Lung (tissue), 12 donors: Measurements from ENCODE around the gene TLE7. TPM values are rescaled to one million over a fixed set of nuclear protein-coding genes. Genes with fewer than 3 reads are reported as not detected.

Experiments
- ATAC-seq: fragments of 200-7000 bp; cut with Tn5 transposase; one replicate; pipeline ENCODE4 v1.9.1; 2020; ENCODE audit warnings: moderate number of reproducible peaks; ENCODE audit not compliant: insufficient read depth, low FRiP score
- DNase-seq, 3 donors: peaks; one replicate each; pipeline ENCODE4 v3.0.0-alpha.2; 2013 to 2017
- H3K27ac ChIP-seq, 2 donors: one replicate each; pipeline ENCODE4 v1.5.1; 2013; ENCODE audit warnings: mild to moderate bottlenecking in 2 of 2, moderate library complexity in 2 of 2, control low read depth in 1 of 2, inconsistent platforms in 1 of 2, low read depth in 1 of 2, low read length in 1 of 2
- H3K27me3 ChIP-seq, 3 donors: one replicate each; pipeline ENCODE4 v1.5.1; 2013; ENCODE audit warnings: low read length in 2 of 3; ENCODE audit not compliant: control insufficient read depth in 3 of 3, insufficient read depth in 3 of 3
- H3K36me3 ChIP-seq, 4 donors: one replicate each; pipeline ENCODE4 v1.5.1; 2013; ENCODE audit warnings: low read length in 4 of 4, mild to moderate bottlenecking in 1 of 4, moderate library complexity in 1 of 4; ENCODE audit not compliant: control insufficient read depth in 4 of 4, insufficient read depth in 4 of 4
- H3K4me1 ChIP-seq, 5 donors: one replicate each; pipeline ENCODE4 v1.5.1; 2013; ENCODE audit warnings: low read length in 5 of 5, mild to moderate bottlenecking in 2 of 5, moderate library complexity in 1 of 5; ENCODE audit not compliant: control insufficient read depth in 5 of 5, insufficient read depth in 5 of 5
- H3K4me3 ChIP-seq: one replicate; pipeline ENCODE4 v1.5.1; 2013; ENCODE audit warnings: mild to moderate bottlenecking, control low read depth, moderate library complexity
- H3K9ac ChIP-seq, 2 donors: one replicate each; pipeline ENCODE4 v1.5.1; 2013; ENCODE audit warnings: low read length in 2 of 2, control low read depth in 1 of 2; ENCODE audit not compliant: insufficient read depth in 1 of 2
- H3K9me3 ChIP-seq, 4 donors: one replicate each; pipeline ENCODE4 v1.5.1; 2013; ENCODE audit warnings: low read length in 3 of 4, mild to moderate bottlenecking in 1 of 4, moderate library complexity in 1 of 4; ENCODE audit not compliant: control insufficient read depth in 4 of 4, insufficient read depth in 3 of 4
- WGBS, 2 donors: extraction: QIAGEN DNeasy Blood & Tissue Kit; methylation state at CpG; one replicate each; pipeline ENCODE4 v1.1.7; 2013; 5-methylcytosine and 5-hydroxymethylcytosine counted together
- polyA plus RNA-seq, 2 donors: library from polyadenylated mRNA; stranded (reverse); fragments of 200-250 nt; gene quantifications; one replicate each; pipeline ENCODE4 v1.2.1, GENCODE V29; 2013
- total RNA-seq, 2 donors: library from RNA; depleted of rRNA in 1 of 2; stranded (reverse); fragments of >200 nt in 1 of 2; gene quantifications; one replicate each; pipeline ENCODE4 v1.2.1, GENCODE V29; 2014 to 2021
- TF ChIP-seq, protein P1 (sequence below): IDR thresholded peaks from 2 replicates; pipeline ENCODE4 v1.5.1; 2012; ENCODE audit warnings: mild to moderate bottlenecking; ENCODE audit errors: control extremely low read depth, extremely low read depth
- donor health status: control.
- donor health status: control.
- donor health status: Bipolar disorder and iron deficiency.
- donor health status: healthy.
- donor health status: DM: yes; HTN: yes; CAD: no.

Gene TLE7
- total and polyA plus RNA-seq, 4 donors = not detected

DNA sequence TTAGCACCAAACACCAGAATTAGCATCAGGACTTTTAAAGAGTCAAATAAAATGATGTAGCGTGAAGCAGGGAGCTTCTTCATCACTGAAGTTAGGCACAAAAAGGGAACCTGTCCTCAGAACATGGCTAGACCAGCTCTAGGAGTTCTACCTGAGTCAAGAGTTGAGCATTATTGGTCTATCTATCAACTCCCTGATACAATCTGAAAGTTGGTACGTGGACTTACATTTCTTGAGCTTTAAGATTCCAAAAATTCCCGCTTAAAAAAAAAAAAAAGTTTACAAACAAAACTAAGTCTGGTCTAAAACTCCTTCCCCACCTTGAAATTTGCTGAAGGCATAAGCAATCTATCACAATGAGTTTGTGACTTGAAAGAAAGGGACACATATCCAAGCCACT is 12.3 kb downstream of the TLE7 start:
- H3K4me3 ChIP-seq = no peak overlapping the region
- TF ChIP-seq, protein P1, sequence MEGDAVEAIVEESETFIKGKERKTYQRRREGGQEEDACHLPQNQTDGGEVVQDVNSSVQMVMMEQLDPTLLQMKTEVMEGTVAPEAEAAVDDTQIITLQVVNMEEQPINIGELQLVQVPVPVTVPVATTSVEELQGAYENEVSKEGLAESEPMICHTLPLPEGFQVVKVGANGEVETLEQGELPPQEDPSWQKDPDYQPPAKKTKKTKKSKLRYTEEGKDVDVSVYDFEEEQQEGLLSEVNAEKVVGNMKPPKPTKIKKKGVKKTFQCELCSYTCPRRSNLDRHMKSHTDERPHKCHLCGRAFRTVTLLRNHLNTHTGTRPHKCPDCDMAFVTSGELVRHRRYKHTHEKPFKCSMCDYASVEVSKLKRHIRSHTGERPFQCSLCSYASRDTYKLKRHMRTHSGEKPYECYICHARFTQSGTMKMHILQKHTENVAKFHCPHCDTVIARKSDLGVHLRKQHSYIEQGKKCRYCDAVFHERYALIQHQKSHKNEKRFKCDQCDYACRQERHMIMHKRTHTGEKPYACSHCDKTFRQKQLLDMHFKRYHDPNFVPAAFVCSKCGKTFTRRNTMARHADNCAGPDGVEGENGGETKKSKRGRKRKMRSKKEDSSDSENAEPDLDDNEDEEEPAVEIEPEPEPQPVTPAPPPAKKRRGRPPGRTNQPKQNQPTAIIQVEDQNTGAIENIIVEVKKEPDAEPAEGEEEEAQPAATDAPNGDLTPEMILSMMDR = no peak
- no peak for ATAC-seq

DNA sequence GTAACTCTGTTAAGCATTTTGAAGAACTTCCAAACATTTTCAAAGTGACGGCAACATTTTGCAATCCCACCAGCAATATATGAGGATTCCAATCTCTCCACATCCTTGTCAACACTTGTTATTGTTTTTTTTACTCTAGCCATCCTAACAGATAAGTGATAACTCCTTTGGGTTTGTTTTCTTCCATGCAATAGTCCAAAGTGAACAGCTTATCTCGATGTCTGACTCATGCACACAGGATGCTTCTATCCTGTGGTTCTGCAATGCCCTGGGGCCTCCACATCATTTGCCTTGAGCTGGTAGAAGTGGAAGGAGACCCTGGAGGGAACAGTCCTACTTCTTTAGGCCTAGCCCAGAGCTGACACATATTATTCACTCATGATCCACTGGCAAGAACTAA is 13.0 kb downstream of the TLE7 start:
- Histone ChIP-seq H3K27me3 (peaks cover 0 to 30% (median 8%) of the 10 kb centered on the region in 3 donors), H3K4me1 (no peaks in the 10 kb centered on the region), H3K9me3 (peaks cover 0 to 5% (median 0%) of the 10 kb centered on the region in 4 donors), H3K27ac (no peak overlapping the region), H3K36me3 (no peaks in the 10 kb centered on the region), H3K4me3 (no peak overlapping the region), H3K9ac (no peak overlapping the region)
- 86 to 91% methylated on average over 2 of the region's 2 CpGs for whole genome bisulfite sequencing, 2 donors
- TF ChIP-seq, protein P1 = no peak
- DNase-seq (no peak), ATAC-seq (no peak)

More for the DNA sequence above, 12.3 kb downstream of the TLE7 start:
- Histone ChIP-seq H3K4me1 (no peaks in the 10 kb centered on the region), H3K27me3 (peaks cover 0 to 27% (median 8%) of the 10 kb centered on the region in 3 donors), H3K27ac (no peak overlapping the region), H3K36me3 (no peaks in the 10 kb centered on the region), H3K9me3 (peaks cover 0 to 5% (median 0%) of the 10 kb centered on the region in 4 donors), H3K9ac (no peak overlapping the region)
- WGBS, 2 donors = 79 to 83% methylated on average over 3 of the region's 3 CpGs
- no peak for DNase-seq

DNA sequence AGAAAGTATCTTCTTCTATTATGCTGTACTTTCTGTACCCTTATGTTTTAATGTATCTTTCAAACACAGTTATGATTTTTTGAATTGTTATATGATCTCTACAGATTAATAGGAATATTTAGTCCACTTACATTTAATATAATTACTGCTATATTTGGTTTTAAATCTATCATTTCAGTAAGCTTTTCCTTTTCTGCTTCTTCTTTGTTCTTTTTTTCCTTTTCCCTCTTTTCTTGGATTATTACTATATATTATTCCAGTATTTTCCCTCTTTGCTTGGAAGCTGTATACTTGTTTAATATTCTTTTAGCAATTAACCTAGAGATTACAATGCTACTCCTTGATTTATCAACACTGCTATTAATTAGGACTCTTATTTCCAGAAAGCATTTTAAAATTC is 13.5 kb downstream of the TLE7 start:
- TF ChIP-seq, protein P1 = no peak
- no peaks in the 10 kb centered on the region for H3K36me3 ChIP-seq
- DNase-seq (no peak), ATAC-seq (no peak)
- no peak overlapping the region for H3K4me3 ChIP-seq
- H3K4me1 ChIP-seq = no peaks in the 10 kb centered on the region
- H3K9ac ChIP-seq = no peak overlapping the region
- H3K27me3 ChIP-seq = peaks cover 0 to 30% (median 8%) of the 10 kb centered on the region in 3 donors
- H3K9me3 ChIP-seq = peaks cover 0 to 5% (median 0%) of the 10 kb centered on the region in 4 donors
- H3K27ac ChIP-seq = no peak overlapping the region
